Measurements from ENCODE around the gene DCUN1D4. TPM values are rescaled to one million over a fixed set of nuclear protein-coding genes. Genes with fewer than 3 reads are reported as not detected.

The DCUN1D4 gene
- polyA plus RNA-seq, 1 of the 3 experiments (the other 2 are of a cell fraction), result 42.9 TPM

DNA sequence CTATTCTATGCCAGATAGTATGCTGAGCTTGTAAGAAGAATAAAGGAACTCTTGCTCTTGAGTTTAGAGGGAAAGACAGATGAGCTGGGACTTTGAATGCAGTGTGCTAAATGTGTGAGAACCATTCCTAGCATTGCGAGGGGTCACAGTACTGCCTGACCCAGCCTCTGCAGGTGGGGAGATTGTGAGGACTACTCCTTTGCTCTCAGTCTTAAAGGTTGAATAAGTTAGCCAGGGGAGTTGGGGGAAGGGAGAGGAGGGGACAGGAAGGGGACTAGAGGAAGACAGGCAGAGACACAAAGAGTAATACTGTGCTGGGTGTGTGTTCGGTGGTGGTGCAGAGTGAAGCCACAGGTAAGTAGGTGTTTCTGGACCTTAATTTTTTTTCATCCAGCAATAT lies 41.7 kb downstream of the DCUN1D4 start:
- POLR2A ChIA-PET, result no interaction called here
- H3K79me2 ChIP-seq (ENCODE audit: insufficient read depth), result no peaks in the 10 kb centered on the region; the same call in 1 of the 2 replicates

More for the DNA sequence above, 41.7 kb downstream of the DCUN1D4 start:
- no peak overlapping the region for H3K4me3 ChIP-seq (ENCODE audit: low read depth in 2 of 2, low read length in 1 of 2)
- H3K4me1 ChIP-seq (ENCODE audit: control insufficient read depth in 1 of 2, insufficient read depth in 2 of 2, low read depth in 1 of 2, low read length in 1 of 2), result no peaks in the 10 kb centered on the region
- peaks cover 59 to 63% of the 10 kb centered on the region in 2 experiments for H3K36me3 ChIP-seq (replicated peaks in 1 of 2; ENCODE audit: control insufficient read depth in 1 of 2, insufficient read depth in 2 of 2, low read length in 1 of 2)
- H3K27me3 ChIP-seq (ENCODE audit: insufficient read depth), result no peaks in the 10 kb centered on the region
- no peak overlapping the region for H2AFZ ChIP-seq (ENCODE audit: low read depth)
- H3F3A ChIP-seq (replicated peaks; ENCODE audit: insufficient read depth), result peaks cover 5% of the 10 kb centered on the region
- no peak overlapping the region for H3K27ac ChIP-seq (ENCODE audit: low read depth in 2 of 2, low read length in 1 of 2)
- no peaks in the 10 kb centered on the region for H3K9me3 ChIP-seq
- 96% methylated on average over 2 of the region's 2 CpGs for WGBS (ENCODE audit: low lambda C conversion rate)
- no peaks in the 10 kb centered on the region for H4K20me1 ChIP-seq (ENCODE audit: insufficient read depth)
- no peak for DNase-seq
- CTCF ChIA-PET, result interaction anchor here (1.5 kb wide), 1 partner anchor 11 kb away, joined by 3 read pairs; no protein-coding TSS in a partner anchor
- TF ChIP-seq POLR2AphosphoS5 (IDR thresholded peaks at IDR 0.05; ENCODE audit: low read depth, low read length) (no peak), SIN3A (IDR thresholded peaks at IDR 0.05; ENCODE audit: borderline replicate concordance, low read depth, low read length) (no peak), IRF3 (IDR thresholded peaks at IDR 0.05; ENCODE audit: low read depth, low read length) (no peak), JUND (IDR thresholded peaks at IDR 0.05) (no peak), FOSL2 (IDR thresholded peaks at IDR 0.05; ENCODE audit: borderline replicate concordance, low read depth) (no peak), ELF1 (IDR thresholded peaks at IDR 0.05) (no peak), YY1 (IDR thresholded peaks at IDR 0.05; ENCODE audit: low read depth) (no peak), FOXJ3 (CRISPR knock-in tag; IDR thresholded peaks at IDR 0.05) (no peak), TAF1 (IDR thresholded peaks at IDR 0.05; ENCODE audit: borderline replicate concordance, low read depth, low read length) (no peak), GATA2 (CRISPR knock-in tag; IDR thresholded peaks at IDR 0.05) (no peak), CTCF (IDR thresholded peaks at IDR 0.05) (no peak), EP300 (IDR thresholded peaks at IDR 0.05; ENCODE audit: borderline replicate concordance in 1 of 2, low read depth in 1 of 2, low read length in 1 of 2) (no peak), RFX5 (IDR thresholded peaks at IDR 0.05; ENCODE audit: low read length) (no peak), RXRA (IDR thresholded peaks at IDR 0.05; ENCODE audit: borderline replicate concordance, low read depth) (no peak), EZH2phosphoT487 (IDR thresholded peaks at IDR 0.05; ENCODE audit: borderline replicate concordance, low read depth) (no peak), CHD2 (IDR thresholded peaks at IDR 0.05; ENCODE audit: low read length, partially characterized antibody) (no peak), GABPA (IDR thresholded peaks at IDR 0.05; ENCODE audit: low read depth) (no peak)
- TF ChIP-seq, protein P1, sequence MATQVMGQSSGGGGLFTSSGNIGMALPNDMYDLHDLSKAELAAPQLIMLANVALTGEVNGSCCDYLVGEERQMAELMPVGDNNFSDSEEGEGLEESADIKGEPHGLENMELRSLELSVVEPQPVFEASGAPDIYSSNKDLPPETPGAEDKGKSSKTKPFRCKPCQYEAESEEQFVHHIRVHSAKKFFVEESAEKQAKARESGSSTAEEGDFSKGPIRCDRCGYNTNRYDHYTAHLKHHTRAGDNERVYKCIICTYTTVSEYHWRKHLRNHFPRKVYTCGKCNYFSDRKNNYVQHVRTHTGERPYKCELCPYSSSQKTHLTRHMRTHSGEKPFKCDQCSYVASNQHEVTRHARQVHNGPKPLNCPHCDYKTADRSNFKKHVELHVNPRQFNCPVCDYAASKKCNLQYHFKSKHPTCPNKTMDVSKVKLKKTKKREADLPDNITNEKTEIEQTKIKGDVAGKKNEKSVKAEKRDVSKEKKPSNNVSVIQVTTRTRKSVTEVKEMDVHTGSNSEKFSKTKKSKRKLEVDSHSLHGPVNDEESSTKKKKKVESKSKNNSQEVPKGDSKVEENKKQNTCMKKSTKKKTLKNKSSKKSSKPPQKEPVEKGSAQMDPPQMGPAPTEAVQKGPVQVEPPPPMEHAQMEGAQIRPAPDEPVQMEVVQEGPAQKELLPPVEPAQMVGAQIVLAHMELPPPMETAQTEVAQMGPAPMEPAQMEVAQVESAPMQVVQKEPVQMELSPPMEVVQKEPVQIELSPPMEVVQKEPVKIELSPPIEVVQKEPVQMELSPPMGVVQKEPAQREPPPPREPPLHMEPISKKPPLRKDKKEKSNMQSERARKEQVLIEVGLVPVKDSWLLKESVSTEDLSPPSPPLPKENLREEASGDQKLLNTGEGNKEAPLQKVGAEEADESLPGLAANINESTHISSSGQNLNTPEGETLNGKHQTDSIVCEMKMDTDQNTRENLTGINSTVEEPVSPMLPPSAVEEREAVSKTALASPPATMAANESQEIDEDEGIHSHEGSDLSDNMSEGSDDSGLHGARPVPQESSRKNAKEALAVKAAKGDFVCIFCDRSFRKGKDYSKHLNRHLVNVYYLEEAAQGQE (IDR thresholded peaks at IDR 0.05; ENCODE audit: low read depth, low read length), result no peak
- TF ChIP-seq, protein P2, sequence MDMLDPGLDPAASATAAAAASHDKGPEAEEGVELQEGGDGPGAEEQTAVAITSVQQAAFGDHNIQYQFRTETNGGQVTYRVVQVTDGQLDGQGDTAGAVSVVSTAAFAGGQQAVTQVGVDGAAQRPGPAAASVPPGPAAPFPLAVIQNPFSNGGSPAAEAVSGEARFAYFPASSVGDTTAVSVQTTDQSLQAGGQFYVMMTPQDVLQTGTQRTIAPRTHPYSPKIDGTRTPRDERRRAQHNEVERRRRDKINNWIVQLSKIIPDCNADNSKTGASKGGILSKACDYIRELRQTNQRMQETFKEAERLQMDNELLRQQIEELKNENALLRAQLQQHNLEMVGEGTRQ (IDR thresholded peaks at IDR 0.05; ENCODE audit: borderline replicate concordance, low read depth, low read length), result no peak
- TF ChIP-seq, protein P3, sequence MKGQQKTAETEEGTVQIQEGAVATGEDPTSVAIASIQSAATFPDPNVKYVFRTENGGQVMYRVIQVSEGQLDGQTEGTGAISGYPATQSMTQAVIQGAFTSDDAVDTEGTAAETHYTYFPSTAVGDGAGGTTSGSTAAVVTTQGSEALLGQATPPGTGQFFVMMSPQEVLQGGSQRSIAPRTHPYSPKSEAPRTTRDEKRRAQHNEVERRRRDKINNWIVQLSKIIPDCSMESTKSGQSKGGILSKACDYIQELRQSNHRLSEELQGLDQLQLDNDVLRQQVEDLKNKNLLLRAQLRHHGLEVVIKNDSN (IDR thresholded peaks at IDR 0.05; ENCODE audit: borderline replicate concordance, low read depth), result no peak
- H3K4me2 ChIP-seq, result no peak overlapping the region
- H3K9ac ChIP-seq, result no peak overlapping the region
- H3K9me2 ChIP-seq, result no peaks in the 10 kb centered on the region
